ENCODE measurements around the gene EIF2S3B. TPM values are rescaled to one million over a fixed set of nuclear protein-coding genes. Genes with fewer than 3 reads are reported as not detected.

The EIF2S3B gene
- total RNA-seq, 1 experiment from 2014 or later = 0.55 TPM

GRCh38 chr12:10537721-10538120 is 32.0 kb downstream of the EIF2S3B start:
- H3K4me3 Mint-ChIP-seq = no peak overlapping the region

GRCh38 chr12:10540776-10541205 is 35.1 kb downstream of the EIF2S3B start:
- CTCF ChIA-PET = interaction anchor here (0.5 kb wide), 1 partner anchor 300 kb away, joined by 4 read pairs; no protein-coding TSS in a partner anchor
- ATAC-seq = no peak
- no peak for TF ChIP-seq CBFB (CRISPR knock-in tag; IDR thresholded peaks at IDR 0.05; ENCODE audit: low read depth)
- no peak for TF ChIP-seq ZNF416 (CRISPR knock-in tag; IDR thresholded peaks at IDR 0.05)
- TF ChIP-seq PREB (CRISPR knock-in tag; IDR thresholded peaks at IDR 0.05; ENCODE audit: borderline replicate concordance) = no peak
- no peak for TF ChIP-seq AR (CRISPR knock-in tag; IDR thresholded peaks at IDR 0.05)
- TF ChIP-seq JUN (CRISPR knock-in tag; IDR thresholded peaks at IDR 0.05) = no peak
- TF ChIP-seq NFYB (CRISPR knock-in tag; conservative IDR thresholded peaks at IDR 0.05; ENCODE audit: low read depth) = no peak
- TF ChIP-seq TCF7 (CRISPR knock-in tag; IDR thresholded peaks at IDR 0.05; ENCODE audit: low read depth) = no peak
- TF ChIP-seq RELA (CRISPR knock-in tag; IDR thresholded peaks at IDR 0.05; ENCODE audit: borderline replicate concordance) = no peak
- TF ChIP-seq NR2C2 (CRISPR knock-in tag; IDR thresholded peaks at IDR 0.05) = no peak
- TF ChIP-seq ZNF532 (CRISPR knock-in tag; IDR thresholded peaks at IDR 0.05; ENCODE audit: borderline replicate concordance) = no peak
- no peak for TF ChIP-seq ESRRA (CRISPR knock-in tag; IDR thresholded peaks at IDR 0.05; ENCODE audit: borderline replicate concordance)
- TF ChIP-seq MXD4 (CRISPR knock-in tag; IDR thresholded peaks at IDR 0.05; ENCODE audit: borderline replicate concordance) = no peak
- TF ChIP-seq ZNF281 (CRISPR knock-in tag; IDR thresholded peaks at IDR 0.05) = no peak
- no peak for TF ChIP-seq ZNF138 (CRISPR knock-in tag; conservative IDR thresholded peaks at IDR 0.05)

More at GRCh38 chr12:10537721-10538120, 32.0 kb downstream of the EIF2S3B start:
- POLR2A ChIA-PET = no interaction called here
- CTCF ChIA-PET = no interaction called here
- H3K27ac Mint-ChIP-seq = no peak overlapping the region
- peaks cover 4% of the 10 kb centered on the region for H3K4me1 Mint-ChIP-seq
- no peak for ATAC-seq
- no peaks in the 10 kb centered on the region for H3K27me3 Mint-ChIP-seq (ENCODE audit: low read depth)
- DNase-seq (ENCODE audit: low spot score) = no peak
- H3K36me3 Mint-ChIP-seq = peaks cover 3% of the 10 kb centered on the region; the same call in 1 of the 2 replicates
- TF ChIP-seq GABPB1 (CRISPR knock-in tag; IDR thresholded peaks at IDR 0.05) (no peak), SOX15 (CRISPR knock-in tag; IDR thresholded peaks at IDR 0.05) (no peak), TEAD4 (CRISPR knock-in tag; IDR thresholded peaks at IDR 0.05) (no peak), ATF3 (CRISPR knock-in tag; conservative IDR thresholded peaks at IDR 0.05) (no peak), ZNF317 (CRISPR knock-in tag; IDR thresholded peaks at IDR 0.05; ENCODE audit: borderline replicate concordance, low read depth) (no peak), HMGXB4 (CRISPR knock-in tag; IDR thresholded peaks at IDR 0.05) (no peak), ZMAT4 (CRISPR knock-in tag; IDR thresholded peaks at IDR 0.05) (no peak)
- H3K9me3 Mint-ChIP-seq = no peaks in the 10 kb centered on the region; the same call in 1 of the 2 replicates

More at GRCh38 chr12:10540776-10541205, 35.1 kb downstream of the EIF2S3B start:
- Mint-ChIP-seq H3K4me3 (no peak overlapping the region), H3K9me3 (no peaks in the 10 kb centered on the region), H3K4me1 (peaks cover 4% of the 10 kb centered on the region), H3K27me3 (ENCODE audit: low read depth) (no peaks in the 10 kb centered on the region), H3K27ac (no peak overlapping the region), H3K36me3 (peaks cover 3% of the 10 kb centered on the region; the same call in 1 of the 2 replicates)
- no peak for DNase-seq (ENCODE audit: low spot score)
- POLR2A ChIA-PET = no interaction called here

Measured in WTC11 (cell line).